SW 1271 (cell line): ENCODE results near the gene ITPKC.
A peak's percentile ranks its signal among the peaks of the same experiment; 100 is the strongest.
"Not testable (repeated sequence)": the region's sequence is repeated elsewhere in the genome, so short reads cannot be mapped to it uniquely, and the experiment has no call there.

Experiments used
- DNase-seq, 2 experiments: peaks; one replicate each; lab custom pipeline; 2025; lab: John Stamatoyannopoulos, UW

The ITPKC gene

DNA sequence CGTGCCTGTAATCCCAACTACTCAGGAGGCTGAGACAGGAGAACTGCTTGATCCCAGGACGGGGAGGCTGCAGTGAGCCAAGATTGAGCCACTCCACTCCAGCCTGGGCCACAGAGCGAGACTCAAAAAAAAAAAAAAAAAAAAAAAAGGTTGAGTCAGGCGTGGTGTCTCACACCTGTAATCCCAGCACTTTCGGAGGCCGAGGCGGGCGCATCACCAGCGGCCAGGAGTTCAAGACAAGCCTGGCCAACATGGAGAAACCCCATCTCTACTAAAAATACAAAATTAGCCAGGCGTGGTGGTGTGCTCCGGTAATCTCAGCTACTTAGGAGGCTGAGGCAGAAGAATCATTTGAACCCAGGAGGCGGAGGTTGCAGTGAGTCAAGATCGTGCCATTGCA, 49.5 kb downstream of the ITPKC start:
- DNase-seq, result not testable (repeated sequence)

DNA sequence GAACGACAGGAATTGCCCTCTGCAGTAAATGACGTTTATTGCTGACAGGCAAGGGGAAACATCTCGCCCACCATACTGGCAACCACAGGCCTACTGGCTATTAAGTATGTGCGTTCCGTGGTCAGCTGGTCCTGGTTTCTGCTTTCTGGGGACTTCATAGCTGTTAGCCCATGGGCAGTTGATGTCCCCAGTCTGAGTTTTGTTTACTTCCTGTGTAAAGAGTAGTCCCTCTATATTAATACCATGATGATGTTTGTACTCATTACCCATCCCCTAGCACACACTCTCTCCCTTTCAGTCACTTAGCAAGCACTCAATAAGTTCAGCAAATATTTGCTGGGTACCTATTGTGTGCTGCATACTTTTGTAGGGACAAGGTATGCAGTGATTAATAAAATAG, 52.0 kb downstream of the ITPKC start:
- DNase-seq, result no peak

DNA sequence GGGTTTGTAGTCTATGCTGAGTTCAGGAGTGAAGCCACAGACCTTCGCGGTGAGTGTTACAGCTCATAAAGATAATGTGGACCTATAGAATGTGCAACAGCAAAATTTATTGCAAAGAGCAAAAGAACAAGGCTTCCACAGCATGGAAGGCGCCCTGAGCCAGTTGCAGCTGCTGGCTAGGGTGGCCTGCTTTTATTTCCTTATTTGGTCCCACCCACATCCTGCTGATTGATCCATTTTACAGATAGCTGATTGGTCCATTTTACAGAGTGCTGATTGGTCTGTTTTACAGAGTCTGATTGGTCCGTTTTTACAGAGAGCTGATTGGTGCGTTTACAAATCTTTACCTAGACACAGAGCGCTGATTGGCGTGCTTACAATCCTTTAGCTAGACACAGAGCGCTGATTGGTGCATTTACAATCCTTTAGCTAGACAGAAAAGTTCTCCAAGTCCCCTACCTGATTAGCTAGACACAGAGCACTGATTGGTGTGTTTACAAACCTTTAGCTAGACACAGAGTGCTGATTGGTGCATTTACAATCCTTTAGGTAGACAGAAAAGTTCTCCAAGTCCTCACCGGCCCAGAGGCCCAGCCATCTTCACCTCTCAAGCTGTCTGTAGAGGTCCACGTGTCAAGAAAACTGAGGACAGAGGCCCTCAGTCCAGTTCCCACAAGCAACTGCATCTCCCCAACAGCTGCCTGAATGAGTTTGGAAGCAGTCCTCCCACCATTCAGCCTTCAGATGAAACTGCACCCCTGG, 54.4 kb downstream of the ITPKC start:
- DNase-seq, result not testable (repeated sequence)

DNA sequence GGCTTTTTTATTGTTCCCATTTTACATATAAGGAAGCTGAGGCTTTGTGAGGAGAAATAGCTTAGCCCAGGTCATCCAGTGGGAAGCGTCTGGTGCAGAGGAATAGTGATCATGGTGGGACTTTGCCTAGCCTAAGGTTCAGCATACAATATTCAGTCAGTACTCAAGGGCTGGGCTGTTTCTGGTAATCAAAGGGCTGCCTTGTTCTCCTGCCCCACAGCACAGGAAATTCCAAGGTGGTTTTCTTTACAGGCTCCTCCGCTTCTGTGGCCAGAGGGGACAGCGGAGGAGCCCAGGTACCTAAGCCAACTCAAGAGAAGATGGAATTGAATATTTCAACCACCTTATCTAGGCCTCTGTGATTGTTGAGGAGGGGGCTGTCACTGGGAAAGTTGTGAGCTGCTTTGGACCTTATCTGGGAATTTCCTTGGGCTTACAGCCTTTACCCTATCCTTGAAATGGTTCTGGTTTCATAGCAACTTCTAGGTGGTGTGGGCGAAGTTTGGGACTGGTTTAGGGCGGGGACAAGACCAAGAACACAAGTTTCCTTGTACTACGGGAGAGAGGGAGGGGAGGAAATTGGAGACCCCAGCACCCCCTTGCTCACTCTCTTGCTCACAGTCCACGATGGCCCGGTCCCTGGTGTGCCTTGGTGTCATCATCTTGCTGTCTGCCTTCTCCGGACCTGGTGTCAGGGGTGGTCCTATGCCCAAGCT, 58.2 kb downstream of the ITPKC start, which contains the start of gene MIA:
TSS of gene MIA (plus strand) at position 606 of the 716 bp plus-strand sequence. CDS start at position 628, 22 bp downstream.
- peak in 1 of 2 experiments; percentile 8 for DNase-seq

DNA sequence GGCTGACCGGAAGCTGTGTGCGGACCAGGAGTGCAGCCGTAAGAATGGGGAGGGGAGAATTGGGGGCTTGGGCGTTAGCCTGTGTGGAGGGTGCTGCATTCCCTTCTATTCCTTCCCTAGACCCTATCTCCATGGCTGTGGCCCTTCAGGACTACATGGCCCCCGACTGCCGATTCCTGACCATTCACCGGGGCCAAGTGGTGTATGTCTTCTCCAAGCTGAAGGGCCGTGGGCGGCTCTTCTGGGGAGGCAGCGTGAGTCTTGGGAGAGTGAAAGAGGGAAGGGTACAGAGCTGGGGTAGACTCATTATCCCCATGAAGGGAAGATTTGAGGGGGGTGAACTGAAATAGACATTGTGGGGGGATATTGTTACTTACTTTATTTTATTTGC, 58.7 kb downstream of the ITPKC start:
- no peak for DNase-seq

DNA sequence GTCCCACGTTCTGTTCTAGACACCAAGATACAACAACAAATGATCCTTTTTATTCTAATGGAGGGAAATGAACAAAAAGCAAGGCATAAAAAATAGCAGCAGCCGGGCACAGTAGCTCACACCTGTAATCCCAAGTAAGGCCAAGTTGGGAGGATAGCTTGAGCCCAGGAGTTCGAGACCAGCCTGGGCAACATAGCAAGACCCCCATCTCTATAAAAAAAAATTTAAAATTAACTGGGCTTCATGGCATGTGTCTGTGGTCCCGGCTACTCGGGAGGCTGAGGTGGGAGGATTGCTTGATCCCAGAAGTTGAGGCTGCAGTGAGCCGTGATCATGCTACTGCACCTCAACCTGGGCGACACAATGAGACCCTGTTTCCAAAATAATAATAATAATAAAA, 59.5 kb downstream of the ITPKC start:
- no peak for DNase-seq

DNA sequence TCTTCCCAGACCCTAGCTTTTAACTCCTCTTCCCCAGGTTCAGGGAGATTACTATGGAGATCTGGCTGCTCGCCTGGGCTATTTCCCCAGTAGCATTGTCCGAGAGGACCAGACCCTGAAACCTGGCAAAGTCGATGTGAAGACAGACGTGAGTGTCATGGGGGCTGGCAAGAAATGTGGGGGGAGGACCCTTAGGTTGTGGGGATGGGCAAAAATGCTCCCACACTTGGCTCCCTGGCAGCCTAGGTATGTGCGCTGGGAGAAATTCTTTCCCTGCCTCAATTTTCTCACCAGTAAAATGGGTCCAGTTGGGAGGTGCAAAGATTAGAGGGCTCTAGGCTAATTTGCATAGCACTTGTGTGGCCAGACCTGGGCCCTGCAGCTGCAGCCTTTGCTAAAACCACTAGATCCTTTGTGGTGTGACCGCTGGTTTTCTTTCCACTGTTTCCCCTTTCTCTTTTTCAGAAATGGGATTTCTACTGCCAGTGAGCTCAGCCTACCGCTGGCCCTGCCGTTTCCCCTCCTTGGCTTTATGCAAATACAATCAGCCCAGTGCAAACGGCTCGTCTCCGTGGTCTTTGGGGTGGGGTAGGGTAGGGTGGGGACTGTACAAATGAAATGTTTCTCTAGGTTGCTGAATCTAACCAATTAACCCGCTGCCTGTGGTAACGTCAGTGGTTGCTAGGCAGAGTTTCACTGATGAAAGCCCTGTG, 60.2 kb downstream of the ITPKC start:
- DNase-seq, result peak; percentile 49 to 82

DNA sequence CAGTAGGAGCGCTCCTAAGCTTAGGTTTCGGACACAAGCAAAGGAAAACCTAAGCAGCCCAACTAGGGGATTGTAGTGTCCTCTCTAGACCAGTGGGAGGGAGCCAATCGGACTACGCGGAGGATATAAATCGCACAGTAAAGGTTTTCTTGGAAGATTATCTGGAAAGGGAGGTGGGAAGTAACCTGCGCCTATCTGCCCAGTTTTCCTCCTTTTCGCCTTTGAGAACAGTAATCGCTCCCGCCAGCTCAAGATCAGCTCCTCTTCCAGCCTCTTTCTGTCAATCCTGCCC, 60.7 kb downstream of the ITPKC start:
- DNase-seq, result no peak

DNA sequence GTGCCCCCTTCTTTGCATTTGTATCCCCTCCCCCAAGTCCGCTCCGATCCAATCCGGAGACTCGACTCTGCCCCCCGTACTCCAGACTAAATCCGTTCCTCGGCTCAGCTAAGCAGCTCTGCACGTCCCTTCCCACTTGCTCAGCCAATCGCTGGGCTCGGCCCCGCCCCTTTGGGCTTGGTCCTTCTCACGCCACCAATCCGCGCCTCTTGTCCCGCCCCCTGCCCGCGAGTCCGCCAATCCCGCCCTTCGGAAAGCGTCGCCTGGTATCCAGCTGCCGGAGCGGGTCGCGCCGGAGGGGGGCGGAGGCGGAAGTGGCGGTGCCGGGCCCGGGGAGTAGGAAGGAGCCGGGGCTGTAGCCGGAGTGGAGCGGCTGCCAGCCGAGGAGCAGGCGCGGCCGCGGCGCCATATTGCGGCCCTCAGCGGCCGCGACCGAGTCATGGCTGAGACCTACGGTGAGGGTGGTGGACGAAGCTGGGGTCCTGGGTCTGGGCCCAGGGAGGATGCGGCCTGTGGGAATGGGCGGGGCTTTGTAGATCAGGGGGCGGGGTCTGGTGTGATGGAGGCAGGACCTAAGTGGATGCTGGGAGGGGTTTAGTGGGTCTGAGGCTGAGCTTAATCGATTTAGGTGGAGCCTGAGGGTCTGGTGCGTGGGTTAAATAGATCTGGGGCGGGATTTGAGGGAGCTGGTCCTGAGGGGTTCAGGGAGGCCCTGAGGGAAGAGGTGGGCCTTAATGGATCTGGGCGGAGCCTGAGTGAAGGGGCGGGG, 61.2 kb downstream of the ITPKC start, which contains the start of gene RAB4B:
TSS of gene RAB4B (plus strand) at position 311 of the 769 bp plus-strand sequence. CDS start at position 440, 129 bp downstream.
- DNase-seq, result peak; percentile 91 to 98

DNA sequence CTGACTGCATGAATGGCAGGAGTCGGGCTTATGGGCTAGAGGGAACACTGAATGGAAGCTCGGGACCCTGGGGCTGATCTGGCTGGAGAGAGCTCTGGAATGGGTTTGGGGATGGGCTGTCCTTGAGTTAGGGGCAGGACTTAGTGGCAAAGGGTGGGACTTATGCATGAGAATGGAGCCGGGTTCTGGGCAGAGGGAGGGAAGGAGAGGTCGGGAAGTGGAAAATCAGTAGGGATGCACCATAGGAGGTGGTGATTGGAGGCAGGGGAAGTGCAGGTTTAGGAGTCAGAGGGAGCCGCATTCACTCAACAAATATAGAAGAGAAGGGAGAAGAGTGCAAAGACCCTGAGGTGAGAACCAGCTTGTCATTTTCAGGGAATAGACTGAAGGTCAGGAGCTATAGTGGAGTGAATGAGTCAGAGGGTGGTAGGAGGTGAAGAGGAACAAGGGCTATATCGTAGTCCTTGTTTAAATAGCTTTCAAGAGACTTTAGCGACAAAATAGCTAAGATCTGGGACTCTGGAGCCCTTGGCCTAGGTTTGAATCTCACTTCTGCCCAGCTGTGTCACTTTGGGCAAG, 61.9 kb downstream of the ITPKC start:
- no peak for DNase-seq

DNA sequence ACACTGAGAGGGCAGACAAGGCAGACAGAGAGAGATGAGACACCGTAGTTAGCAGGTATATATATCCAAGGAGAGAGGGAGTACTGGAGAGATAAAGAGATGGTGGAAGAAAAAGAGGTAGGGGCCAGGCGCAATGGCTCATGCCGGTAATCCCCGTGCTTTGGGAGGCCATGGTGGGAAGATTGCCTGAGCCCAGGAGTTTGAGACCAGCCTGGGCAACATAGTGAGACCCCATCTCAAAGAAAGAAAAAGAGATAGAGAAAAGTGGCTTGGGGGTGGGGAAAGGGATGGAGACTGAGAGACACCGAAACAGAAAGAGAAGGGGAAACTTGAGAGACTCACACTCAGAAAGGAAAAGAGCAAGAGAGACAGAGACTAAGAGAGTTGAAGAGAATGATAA, 63.7 kb downstream of the ITPKC start:
- no peak for DNase-seq

DNA sequence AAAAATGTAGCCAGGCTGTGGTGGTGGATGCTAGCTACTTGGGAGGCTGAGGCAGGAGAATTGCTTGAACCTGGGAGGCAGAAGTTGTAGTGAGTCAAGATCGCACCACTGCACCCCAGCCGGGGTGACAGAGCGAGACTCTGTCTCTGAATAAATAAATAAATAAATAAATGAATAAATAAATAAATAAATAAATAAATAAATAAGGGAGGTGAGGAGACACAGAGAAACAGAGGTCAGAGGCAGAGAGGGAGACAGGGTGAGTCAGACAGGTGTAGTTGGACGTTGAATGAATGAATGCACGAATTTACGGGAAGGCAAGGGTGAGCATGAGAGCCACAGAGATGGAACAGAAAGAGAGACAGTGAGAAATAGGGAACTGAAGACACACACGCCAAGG, 64.2 kb downstream of the ITPKC start:
- DNase-seq, result no peak

DNA sequence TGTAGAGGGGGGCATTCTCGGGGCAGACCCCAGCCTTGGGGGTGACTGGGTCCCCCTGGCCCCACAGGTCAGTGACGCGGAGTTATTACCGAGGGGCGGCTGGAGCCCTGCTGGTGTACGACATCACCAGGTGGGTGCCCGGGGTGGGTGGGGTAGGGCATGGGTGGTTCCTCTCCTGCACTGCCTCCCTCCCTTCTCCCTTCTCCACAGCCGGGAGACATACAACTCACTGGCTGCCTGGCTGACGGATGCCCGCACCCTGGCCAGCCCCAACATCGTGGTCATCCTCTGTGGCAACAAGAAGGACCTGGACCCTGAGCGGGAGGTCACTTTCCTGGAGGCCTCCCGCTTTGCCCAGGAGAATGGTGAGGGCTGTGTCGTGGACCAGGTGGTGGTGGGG, 66.8 kb downstream of the ITPKC start:
- DNase-seq, result no peak

DNA sequence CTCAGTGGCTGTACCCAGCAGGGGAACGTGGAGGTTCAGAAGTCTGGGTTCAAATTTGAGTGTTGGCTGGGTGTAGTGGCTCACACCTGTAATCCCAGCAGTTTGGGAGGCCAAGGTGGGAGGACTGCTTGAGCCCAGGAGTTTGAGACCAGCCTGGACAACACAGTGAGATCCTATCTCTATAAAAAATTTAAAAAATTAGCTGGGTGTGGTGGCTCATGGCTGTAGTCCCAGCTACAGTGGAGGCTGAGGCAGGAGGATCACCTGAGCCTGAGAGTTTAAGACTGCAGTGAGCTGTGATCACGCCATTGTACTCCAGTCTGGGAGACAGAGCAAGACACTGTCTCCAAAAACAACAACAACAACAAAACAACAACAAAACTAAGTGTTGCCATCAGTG, 67.2 kb downstream of the ITPKC start:
- not testable (repeated sequence) for DNase-seq

DNA sequence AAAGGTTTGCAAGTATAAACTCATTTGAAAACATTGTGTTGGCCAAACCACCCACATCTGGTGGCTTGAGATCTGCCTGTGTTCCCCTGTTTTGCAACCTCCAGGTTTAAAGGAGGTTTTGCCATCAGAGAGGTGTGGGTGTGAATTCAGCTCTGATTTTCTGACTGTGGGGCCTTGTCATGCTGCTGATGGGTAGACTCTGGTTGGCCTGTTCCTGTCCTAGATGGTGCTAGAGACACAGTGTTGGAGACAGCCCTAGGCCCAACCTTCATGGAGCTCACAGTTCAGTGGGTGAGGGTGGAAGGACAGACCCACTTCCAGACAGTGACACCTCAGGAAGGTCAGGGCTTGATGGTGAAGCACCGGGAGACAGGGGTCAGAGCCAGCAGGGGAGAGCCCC, 68.6 kb downstream of the ITPKC start:
- DNase-seq, result no peak

DNA sequence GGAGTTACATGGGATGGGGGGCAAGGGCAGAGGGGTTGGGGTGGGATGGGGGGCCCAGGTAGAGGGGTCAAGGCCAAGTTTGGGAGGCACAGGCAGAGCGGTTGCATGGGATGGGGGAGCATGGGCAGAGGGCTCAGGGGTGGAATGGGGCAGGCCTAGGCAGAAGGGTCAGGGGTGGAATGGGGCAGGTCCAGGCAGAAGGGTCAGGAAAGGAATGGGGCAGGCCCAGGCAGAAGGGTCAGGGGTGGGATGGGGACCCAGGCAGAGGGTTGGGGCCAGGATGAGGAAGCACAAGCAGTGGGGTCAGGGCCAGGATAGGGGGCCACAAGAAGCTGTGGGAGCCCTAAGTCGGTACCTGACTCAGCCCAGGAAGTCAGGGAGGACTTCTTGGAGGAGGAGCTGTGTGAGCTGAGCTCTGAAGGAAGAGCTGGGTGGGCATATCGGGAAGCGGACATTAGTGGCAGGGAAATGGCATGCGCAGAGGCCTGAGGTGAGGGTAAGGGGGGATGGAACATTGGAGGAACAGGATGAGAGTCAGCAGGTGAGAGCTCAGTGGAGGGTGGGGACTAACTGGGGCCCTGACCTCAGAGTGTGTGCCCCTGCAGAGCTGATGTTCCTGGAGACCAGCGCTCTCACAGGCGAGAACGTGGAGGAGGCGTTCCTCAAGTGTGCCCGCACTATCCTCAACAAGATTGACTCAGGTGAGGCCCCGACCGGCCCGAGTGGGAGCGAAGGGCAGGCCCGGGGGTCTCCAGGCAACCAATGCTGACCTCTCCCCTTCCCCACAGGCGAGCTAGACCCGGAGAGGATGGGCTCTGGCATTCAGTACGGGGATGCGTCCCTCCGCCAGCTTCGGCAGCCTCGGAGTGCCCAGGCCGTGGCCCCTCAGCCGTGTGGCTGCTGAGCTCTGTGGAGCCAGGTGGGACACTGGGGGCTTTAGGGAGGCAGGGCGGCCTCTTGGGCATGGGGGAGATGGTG, 69.4 kb downstream of the ITPKC start:
- DNase-seq, result no peak
